PFSK-1 (cell line): ENCODE measurements around the gene RASIP1.

Experiments used
- FOXP2 ChIP-seq: optimal IDR thresholded peaks from 2 replicates; pipeline ENCODE3; 2011; ENCODE audit warnings: borderline replicate concordance, control low read depth, inconsistent platforms; ENCODE audit not compliant: insufficient read depth; ENCODE audit errors: extremely low read length, extremely low read depth
- POLR2AphosphoS5 ChIP-seq: IDR thresholded peaks from 2 replicates; pipeline ENCODE4 v1.6.1; 2012; ENCODE audit warnings: low read depth, mild to moderate bottlenecking, control low read depth, low read length, moderate library complexity
- SIN3A ChIP-seq: IDR thresholded peaks from 2 replicates; pipeline ENCODE4 v1.6.1; 2012; ENCODE audit warnings: mild to moderate bottlenecking, low read length, moderate library complexity, borderline replicate concordance; ENCODE audit not compliant: insufficient read depth
- TAF1 ChIP-seq: IDR thresholded peaks from 2 replicates; pipeline ENCODE4 v1.6.1; 2012; ENCODE audit warnings: low read length, control low read depth, borderline replicate concordance; ENCODE audit not compliant: insufficient read depth
- TF ChIP-seq, protein P1 (sequence below), 2 experiments: IDR thresholded peaks; 2 replicates each; pipeline versions ENCODE4 v1.6.1 to v1.8.0; 2011 to 2012; ENCODE audit warnings: low read depth in 2 of 2, low read length in 2 of 2, control low read depth in 1 of 2, inconsistent platforms in 1 of 2, mild to moderate bottlenecking in 1 of 2, moderate library complexity in 1 of 2; ENCODE audit not compliant: insufficient read depth in 1 of 2

Gene RASIP1

DNA sequence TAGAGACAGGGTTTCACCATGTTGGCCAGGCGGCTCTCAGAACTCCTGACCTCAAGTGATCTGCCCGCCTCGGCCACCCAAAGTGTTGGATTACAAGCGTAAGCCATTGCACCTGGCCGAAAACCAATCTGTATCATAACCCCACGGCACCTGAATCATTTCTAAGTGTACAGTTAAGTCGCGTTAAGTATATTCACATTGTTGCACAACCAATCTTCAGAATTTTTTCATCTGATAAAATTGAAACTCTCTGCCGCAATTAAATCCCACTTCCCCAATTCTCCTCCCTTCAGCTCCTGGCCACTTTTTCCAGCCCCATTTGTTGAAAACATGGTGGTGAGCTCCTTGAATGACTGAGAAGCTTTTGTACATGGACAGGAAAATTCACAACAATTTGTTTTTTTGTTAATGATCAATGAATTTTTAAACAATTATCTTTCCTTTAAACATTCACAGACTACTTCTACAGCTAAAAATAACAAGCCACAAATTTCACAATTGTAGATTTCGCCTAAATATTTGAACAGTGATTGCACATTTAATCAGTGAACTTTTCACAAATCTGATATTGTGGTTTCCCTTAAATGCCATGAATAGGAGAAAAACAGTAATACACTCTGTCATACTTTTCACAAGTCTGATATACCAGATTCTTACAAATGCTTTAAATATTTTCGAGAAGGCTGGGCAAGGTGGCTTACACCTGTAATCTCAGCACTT lies 28.7 kb upstream of the RASIP1 start:
- TF ChIP-seq TAF1 (no peak), POLR2AphosphoS5 (no peak), FOXP2 (no peak), SIN3A (no peak)
- TF ChIP-seq, protein P1, sequence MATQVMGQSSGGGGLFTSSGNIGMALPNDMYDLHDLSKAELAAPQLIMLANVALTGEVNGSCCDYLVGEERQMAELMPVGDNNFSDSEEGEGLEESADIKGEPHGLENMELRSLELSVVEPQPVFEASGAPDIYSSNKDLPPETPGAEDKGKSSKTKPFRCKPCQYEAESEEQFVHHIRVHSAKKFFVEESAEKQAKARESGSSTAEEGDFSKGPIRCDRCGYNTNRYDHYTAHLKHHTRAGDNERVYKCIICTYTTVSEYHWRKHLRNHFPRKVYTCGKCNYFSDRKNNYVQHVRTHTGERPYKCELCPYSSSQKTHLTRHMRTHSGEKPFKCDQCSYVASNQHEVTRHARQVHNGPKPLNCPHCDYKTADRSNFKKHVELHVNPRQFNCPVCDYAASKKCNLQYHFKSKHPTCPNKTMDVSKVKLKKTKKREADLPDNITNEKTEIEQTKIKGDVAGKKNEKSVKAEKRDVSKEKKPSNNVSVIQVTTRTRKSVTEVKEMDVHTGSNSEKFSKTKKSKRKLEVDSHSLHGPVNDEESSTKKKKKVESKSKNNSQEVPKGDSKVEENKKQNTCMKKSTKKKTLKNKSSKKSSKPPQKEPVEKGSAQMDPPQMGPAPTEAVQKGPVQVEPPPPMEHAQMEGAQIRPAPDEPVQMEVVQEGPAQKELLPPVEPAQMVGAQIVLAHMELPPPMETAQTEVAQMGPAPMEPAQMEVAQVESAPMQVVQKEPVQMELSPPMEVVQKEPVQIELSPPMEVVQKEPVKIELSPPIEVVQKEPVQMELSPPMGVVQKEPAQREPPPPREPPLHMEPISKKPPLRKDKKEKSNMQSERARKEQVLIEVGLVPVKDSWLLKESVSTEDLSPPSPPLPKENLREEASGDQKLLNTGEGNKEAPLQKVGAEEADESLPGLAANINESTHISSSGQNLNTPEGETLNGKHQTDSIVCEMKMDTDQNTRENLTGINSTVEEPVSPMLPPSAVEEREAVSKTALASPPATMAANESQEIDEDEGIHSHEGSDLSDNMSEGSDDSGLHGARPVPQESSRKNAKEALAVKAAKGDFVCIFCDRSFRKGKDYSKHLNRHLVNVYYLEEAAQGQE (IDR thresholded peaks at IDR 0.05; ENCODE audit: insufficient read depth in 1 of 2, low read depth in 2 of 2, low read length in 2 of 2) = no peak

GRCh38 chr19:48760504-48761205 lies 20.2 kb upstream of the RASIP1 start:
- TF ChIP-seq SIN3A (no peak), POLR2AphosphoS5 (no peak), TAF1 (no peak), FOXP2 (no peak)
- TF ChIP-seq, protein P1 (IDR thresholded peaks at IDR 0.05; ENCODE audit: insufficient read depth in 1 of 2, low read depth in 2 of 2, low read length in 2 of 2) = no peak

DNA sequence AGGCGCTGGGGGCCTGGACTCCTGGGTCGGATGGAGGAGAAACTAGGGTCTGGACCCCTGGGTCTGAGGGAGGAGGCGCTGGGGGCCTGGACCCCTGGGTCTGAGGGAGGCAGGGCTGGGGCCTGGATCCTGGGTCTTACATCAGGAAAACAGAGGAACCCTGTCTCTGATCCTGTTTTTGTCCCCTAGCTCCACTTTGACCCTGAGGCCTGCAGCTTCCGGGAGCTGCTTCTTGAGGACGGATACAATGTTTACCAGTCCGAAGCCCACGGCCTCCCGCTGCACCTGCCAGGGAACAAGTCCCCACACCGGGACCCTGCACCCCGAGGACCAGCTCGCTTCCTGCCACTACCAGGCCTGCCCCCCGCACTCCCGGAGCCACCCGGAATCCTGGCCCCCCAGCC lies 17.3 kb upstream of the RASIP1 start:
- no peak for TF ChIP-seq TAF1
- no peak for TF ChIP-seq SIN3A
- no peak for TF ChIP-seq POLR2AphosphoS5
- TF ChIP-seq, protein P1 (IDR thresholded peaks at IDR 0.05; ENCODE audit: insufficient read depth in 1 of 2, low read depth in 2 of 2, low read length in 2 of 2) = no peak
- no peak for TF ChIP-seq FOXP2

DNA sequence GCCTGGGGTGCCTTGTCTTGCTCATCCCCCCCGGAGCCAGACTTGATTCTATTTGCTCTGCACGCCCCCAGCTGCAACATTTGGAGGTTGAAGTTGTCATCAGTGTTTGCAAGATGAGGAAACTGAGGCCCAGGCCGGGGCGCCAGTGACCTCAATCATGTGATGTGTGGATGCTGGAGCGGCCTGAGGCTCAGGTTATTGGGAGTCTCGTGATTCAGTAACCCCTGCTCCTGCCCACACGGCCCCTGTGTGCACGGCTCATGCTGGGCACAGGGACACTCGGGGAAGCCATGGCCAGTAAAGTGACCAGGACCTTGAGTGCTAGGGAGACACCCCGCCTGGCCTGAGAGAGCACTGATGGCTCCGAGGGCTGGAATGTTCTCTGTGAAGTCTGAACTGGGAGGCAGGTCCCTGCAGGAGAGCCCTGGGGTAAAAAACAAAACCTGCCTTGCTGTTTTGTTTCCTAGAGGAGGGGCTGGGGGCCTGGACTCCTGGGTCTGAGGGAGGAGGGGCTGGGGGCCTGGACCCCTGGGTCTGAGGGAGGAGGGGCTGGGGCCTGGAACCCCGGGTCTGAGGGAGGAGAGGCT lies 16.8 kb upstream of the RASIP1 start:
- no peak for TF ChIP-seq SIN3A
- TF ChIP-seq, protein P1 (IDR thresholded peaks at IDR 0.05; ENCODE audit: insufficient read depth in 1 of 2, low read depth in 2 of 2, low read length in 2 of 2) = no peak
- no peak for TF ChIP-seq FOXP2
- TF ChIP-seq TAF1 = no peak
- TF ChIP-seq POLR2AphosphoS5 = no peak
